Activated CD4-positive, alpha-beta T cell treated with anti-CD3 and anti-CD28 coated beads, Interleukin-2, amount 50 U/mL, for 4 hours (primary cell): ENCODE results near the gene LY6G5B.

Experiments
- DNase-seq, 2 experiments: peaks; one replicate each; pipeline ENCODE4 v3.0.0-alpha.2; 2020

Gene LY6G5B

DNA sequence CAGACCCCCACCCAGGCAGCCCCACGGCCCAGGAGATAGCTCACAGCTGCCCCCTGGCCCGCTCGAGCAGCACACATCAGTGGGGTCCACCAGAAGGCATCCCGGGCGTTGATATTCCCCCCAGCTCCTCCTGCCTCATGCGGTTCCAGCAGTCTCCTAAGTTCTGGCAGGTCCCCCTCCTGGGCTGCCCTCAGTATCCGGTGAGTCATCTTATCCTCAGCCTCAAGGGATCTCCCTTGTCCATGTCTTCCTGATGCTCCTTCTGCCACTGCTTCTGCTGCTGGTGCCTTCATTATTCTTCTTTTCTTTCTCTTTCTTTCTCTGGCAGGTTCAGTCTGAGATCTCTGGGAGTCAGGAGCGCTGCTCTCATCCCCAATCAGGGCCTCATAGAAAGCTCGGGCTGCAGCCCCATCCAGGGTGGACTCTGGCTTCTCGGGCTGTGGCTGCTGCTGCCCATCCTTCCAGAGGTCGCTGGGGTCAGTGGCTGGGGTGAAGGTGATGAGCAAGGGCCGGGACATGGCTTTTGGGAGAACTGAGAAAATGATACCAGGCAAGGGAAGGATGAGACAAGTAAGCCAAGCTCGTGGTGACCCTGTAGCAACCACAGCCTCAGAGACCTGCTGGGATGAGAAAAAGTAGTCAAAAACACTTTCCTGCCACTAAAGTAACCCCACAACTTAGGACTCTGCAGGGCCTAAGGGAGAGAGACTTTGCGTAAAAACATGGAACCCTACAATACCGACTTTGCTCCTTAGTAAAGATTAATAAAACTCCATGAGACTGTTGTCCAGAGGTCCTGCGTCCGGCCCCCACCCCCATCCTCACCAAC lies 5.6 kb upstream of the LY6G5B start:
- no peak for DNase-seq

DNA sequence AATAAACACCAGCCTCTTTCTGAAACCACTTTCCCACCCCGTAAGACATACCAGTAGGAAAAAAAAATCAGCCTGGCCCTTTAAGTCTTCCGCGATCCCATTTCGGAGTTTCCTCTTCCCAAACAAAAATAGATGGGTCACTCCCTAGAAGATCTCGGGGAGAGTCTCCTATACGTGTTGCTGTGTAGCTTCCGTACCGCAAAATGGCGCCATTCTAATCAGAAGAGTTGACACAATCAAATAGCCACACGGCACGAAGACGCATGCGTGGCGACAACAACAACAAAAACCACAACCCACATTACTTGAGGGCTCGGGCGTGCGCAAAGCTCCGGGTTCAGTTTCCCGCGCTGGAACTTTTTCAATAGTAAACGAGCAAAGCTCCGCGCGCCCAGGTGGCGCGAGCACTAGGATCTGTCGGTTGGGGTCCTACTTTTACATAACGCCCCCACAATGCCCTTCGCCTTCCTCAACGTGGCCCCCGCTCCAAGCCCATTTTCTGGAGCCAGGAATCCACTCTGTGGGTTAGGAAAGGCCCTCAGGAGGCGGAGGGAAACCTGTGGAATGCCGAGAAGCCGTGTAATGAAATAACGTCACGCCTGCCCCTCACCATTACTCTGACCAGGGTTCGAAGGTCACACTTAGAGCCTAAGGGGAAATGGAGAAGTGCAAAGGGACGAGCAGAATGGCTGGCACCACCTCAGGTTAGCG lies 4.8 kb upstream of the LY6G5B start, which contains the start of gene GPANK1:
GPANK1 (minus strand) TSS at position 208 of the 711 bp plus-strand sequence. CDS start 519 bp downstream, outside the sequence.
- peak; percentile 85 for DNase-seq

DNA sequence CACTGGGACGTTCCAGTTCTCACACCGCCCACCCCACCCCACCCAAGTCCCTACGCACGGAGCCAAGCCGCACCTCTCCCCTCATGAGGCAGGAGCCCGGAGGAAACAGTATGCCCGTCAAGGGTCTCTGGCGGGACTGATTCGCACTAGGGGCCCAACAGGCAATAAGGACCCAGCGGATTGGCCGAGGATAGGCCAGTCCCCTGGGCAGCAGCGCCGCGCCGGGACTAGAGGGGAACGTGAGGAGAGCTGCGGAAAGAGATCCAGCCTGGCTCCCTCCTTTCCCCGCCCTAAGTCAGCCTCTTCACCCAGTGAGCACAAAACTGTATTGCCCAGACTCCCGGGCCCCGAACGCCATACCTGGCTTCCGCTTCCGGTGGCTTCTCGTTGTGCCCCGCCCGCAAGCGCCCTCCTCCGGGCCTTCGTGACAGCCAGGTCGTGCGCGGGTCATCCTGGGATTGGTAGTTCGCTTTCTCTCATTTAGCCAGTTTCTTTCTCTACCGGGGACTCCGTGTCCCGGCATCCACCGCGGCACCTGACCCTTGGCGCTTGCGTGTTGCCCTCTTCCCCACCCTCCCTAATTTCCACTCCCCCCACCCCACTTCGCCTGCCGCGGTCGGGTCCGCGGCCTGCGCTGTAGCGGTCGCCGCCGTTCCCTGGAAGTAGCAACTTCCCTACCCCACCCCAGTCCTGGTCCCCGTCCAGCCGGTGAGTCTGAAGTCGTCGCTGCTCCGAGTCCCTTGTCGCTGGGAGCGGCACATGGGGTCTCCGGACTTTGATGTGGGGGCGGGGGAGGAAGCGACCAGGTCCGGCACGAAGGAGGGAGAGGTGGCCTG lies 4.1 kb upstream of the LY6G5B start, which contains the start of gene CSNK2B:
CSNK2B (plus strand) TSS at position 580 of the 836 bp plus-strand sequence. CDS start 752 bp downstream, outside the sequence.
- DNase-seq: peak; percentile 98

DNA sequence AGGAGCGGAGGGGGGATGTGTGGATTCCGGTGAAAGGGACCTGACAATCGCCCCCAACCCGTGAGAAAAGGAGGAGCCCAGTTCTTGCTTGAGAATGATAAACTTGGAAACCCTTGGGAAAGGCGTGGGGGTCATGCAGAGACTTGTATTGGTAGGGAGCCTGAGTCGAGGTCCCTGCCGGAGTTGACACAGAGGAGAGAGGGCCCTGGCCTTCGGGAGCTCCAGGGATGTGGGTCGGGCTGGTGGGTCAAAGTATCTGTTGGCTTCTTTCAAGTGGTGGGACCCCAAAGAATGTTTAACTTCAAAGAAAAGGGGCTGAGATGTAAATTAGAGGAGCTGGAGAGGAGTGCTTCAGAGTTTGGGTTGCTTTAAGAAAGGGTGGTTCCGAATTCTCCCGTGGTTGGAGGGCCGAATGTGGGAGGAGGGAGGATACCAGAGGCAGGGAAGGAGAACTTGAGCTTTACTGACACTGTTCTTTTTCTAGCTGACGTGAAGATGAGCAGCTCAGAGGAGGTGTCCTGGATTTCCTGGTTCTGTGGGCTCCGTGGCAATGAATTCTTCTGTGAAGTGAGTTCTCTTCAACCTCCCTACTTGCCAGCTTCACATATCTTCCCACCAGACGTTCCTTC lies 3.3 kb upstream of the LY6G5B start:
- DNase-seq: no peak

DNA sequence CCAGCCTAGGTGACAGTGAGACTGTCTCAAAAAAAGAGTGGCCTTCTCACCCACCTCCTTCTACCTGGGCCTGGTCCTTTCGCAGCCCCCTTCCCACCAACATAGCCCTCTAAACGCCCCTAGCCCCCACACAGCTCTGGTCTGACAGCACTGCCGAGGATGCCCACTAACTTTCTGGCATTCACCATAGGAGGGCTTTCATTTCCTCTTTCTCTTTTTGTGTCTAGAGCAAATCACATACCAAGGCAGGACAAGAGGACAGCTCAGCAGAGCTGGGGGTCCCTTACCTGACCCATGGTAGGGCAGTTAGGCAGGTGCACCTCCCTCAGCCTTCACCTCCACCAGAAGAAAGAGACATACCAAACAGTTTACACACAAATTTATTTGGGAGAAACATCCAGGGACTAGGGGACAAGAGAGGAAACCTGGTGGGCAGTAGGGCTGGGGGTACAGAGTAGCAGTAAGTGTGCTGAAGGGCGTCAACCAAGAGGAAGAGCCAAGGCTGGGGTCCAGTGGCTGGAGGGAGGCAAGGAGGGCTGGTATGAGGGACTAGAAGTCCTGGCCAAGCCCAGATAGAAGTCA lies 6.6 kb downstream of the LY6G5B start:
- no peak for DNase-seq

DNA sequence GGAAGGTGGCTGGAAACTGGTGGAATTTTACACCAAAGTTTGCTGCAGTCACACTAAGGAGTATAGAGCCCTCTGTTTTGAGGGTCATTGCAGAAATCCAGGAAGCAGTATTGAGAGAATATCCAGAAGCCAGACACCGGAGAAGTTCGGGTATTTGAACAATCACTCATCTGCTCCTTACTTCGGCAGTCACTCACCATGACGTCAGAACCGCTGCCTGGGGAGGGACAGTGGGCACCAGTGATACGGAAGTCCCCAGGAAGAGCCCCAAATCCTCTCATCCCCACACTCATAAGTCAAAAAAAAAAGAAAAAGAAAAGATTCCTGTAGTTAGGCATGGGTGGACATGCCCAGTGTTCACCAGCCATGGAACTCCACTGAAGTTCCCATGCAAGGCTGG lies 7.1 kb downstream of the LY6G5B start:
- DNase-seq: no peak

DNA sequence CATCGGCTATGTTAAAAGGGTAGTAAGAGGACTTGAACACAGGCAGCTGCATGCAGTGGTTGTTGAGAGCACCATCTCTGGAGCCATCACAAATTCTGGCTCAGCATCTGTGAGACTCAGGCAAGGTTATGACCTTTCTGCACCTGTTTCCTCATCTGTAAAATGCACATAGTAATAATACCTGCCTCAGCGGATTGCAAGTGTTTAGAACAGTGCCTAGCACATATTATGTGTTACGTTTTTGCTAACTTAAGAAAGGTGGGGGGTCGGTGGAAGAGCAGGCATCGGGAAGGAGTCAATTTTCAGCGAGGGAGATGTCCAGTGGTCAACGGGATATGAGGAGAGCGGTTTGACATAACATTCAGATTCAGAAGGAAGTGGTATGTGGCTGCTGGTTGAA lies 8.2 kb downstream of the LY6G5B start:
- no peak for DNase-seq

DNA sequence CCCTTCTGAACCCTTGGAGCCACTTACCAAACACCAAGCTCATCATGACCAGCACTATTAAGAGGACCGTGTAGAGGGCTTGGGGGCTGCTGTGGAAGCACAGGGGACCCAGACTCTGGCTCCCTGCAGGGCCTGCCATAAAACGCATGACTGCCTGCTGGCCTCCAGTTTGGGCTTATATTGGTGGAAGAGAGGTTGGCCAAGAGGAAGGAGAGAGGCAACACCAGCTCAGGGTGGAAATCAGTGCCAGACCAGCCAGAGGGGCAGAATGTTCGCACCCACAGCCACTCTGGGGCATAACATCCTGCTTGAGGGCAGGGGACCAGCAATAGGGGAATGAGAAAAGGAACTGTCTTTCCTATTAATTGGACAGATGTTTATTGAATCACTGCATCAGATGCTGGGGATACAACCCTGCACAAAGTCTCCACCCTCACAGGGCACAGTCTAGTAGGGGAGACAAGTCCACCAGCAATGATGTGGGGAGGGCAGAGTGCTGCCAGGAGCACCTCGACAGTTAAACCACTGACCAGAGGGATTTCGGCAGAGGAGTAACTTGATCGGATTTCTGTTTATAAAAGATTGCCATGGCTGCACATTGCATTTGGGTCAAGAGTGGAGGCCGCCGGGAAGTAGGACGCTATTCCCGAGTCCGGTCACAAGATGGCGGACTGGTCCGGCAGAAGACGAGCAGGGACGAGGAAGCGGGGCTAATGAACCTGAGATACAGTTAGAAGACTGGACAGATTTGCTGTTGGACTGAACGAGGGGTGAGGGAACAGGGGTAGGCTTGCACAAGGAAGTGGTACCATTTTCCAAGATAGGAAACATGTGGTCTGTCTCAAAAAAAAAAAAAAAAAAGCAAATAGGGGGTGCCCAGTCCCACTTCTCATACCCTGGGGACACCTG lies 10.7 kb downstream of the LY6G5B start, which contains the start of gene LY6G5C:
LY6G5C (minus strand) TSS at position 842 of the 909 bp plus-strand sequence; CDS start at position 148, 694 bp downstream.
- peak; percentile 41 to 53 for DNase-seq

DNA sequence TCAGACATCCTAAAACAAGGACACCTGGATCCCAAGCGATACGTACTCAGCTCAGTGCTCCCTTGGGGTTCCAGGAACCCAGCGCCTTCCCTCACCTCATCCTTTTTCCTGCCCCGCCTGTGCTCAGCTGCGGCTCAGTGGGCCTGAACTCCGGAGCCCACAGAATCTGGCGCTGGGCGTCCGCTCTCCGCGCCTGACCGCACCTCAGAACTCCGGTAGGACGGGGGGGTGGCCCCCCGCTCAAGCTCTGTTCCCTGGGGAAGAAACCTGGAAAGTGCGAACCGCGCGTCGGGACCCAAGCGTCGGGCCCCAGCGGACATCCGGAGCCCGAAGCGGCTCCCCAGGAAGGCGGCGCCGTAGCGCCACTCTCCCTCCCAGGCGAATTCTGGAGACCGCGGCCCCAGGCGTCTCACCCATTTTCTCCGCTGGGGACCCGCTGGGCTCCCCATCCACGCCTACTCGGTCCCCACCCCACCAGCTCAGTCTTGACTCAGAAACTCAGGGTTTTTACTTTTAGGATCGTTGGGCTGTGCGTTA lies 11.4 kb downstream of the LY6G5B start:
- DNase-seq: peak; percentile 23 to 32

DNA sequence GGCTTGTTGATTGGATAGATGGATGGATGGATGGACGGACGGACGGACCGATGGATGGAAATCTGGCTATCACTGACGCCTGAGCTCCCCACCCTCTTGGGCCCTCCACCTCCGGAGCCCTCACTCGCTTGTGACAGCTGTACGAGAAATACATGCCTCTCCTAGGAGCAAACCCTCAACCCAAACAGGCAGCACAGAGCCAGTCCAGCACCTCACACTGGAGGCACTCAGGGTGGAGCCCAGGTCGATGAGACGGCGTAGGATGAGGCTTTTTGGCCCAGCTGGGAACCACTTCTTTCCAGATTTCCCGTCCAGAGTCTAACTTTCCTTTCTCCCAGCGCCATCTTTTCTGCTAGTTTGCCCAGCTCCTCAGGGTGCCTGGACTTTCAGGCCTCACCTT lies 13.8 kb downstream of the LY6G5B start:
- no peak for DNase-seq

DNA sequence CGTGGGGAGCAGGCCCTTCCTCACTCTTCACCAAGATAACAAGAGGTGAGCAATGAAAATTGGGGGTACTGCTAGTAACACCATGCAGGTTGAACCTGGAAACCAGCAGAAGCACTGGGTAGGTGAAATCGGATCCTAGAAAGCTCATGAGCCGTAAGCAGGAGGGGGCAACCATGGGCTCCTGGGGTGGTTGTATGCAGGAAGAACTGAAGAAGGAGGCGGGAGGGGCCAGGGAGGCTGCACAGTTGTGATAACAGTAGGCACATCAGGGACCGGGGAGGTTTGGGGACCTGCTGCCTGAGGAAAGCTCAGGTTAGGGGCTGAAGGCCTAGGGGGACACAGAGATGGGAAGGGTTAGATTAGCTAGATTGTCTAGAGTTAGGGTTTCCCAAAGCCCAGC lies 16.7 kb downstream of the LY6G5B start:
- no peak for DNase-seq

DNA sequence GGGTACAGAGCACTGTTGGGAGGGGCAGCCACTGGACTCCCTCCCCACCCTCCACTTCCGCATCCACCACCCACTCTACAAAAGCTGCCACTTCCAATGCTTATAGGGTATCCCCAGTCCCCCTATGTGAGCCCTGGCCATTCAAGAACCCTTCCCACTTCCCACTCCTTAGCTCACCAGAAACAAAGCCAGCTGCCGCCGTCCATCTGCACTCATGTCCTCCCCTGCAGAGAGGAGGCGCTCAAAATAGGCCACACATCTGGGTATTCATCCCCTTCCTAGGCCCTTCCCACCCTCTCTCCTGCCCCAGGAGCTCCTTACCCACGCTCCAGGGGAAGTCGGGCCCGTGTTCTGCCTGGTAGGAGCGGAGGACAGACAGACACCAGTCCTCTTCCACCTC lies 17.5 kb downstream of the LY6G5B start:
- no peak for DNase-seq

DNA sequence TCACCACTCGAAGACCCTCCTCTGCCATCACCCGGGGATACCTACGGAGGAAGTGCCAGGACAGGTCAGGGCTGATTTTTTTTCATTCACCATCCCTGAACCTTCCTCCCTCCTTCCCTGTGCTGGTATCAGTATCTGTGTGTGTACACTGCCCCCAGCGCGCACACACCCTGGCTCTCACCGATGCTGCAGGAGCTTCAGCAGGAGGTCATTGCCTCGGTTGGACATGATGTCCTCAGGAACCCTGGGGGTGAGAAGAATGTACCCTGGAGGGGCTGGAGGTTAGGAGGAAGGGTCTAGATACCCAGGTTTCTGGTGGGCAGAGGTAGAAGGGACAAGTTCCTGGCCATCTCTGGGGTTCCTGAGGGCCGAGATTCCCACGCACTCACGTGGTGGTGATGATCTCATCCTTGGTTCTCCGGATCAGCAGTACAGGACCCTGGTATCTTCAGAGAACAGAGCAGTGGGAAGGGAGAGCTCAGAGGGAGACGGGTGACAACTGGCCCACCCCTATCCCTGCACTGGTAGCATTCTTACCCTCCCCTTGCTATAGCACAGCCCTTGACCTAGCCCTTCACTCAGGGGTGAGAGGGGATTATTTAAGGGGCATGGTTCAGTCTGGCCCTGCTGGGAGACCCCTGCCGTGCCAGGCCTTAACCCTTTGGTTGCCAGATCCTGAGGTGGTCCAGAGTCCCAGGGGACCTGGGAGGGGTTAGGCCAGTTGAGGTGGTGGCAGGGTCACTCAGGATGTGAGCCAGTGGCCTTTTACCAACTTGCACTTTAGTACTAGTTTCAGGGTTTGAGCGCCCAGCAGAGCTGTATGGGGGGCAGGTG lies 18.3 kb downstream of the LY6G5B start:
- DNase-seq: no peak

DNA sequence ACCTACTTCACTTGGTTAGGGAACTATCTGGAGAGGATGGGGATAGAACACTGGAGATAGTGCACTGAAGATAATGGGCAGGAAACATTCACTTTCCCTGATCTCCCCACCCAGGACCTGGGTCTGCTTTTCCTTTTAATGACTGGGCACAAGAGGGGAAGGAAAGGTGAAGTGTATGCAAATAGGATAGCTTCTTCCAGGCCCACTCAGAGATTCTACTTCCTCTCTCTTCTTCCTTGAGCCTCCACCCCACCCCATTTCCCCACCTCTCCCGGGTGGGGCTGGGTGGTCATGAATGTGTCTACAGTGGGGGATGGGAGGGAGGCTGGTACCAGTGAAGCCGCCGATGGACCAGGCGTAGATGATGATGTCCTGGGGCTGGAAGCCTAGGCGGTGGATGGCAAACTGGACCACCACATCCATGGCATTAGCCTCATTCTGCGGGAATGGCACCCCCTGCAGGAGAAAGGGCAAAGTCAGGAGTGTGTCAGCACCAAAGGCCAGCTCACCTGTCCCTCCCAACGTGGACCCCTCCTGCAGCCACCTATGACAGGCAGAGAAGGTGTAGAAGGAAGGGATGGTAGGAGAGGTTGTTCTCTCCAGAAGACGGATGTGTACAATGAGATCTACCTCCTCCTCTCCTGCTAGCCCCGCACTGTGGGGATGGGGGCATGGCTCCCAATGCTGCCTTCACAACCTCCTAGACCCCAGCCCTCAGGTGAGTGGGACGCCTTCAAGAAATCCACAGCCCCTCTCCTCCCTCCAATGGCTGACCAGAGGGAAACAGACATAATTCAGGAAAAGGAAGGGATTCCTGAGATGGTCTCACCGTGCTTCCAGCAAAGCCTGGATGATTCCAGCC lies 19.7 kb downstream of the LY6G5B start:
- no peak for DNase-seq

DNA sequence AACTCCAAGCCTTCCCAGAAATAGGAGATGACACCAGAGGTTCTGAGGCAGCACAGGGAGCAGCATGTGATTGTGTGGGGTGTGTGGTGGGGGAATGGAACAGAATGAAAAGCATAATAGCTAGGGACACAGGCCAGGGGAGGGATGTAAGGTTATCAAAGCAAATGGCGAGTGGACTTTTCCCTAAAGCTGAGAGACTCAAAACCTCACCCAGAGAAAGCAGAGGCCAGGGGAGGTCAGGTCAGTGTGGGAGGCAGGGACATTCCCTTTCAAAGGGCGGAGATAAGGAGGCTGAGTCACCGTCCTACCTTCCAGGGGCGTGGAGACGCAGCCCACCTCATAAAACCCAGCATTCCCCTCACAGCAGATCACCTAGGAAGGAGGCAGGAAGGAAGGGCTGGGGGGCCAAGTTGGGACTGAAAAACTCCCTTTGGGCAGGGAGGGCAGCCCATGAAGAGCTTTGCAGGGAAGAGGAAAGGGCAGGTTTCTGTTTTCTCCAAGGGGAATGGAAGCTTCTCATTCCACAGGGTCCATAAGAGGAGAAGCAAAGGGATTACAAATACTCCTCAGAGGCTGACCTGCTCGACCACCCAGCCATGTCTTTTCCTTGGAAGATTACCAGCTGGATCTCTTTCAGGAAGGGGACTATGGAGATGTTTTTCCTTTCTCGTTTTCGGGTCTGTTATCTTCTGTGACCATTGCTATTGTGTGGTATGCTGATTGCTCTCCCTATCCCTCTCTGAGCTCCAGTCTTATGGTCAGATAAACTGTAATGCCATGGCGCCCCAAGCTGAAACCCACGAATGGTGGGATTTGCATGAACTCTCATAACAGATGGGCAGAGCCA lies 20.7 kb downstream of the LY6G5B start:
- DNase-seq: no peak

DNA sequence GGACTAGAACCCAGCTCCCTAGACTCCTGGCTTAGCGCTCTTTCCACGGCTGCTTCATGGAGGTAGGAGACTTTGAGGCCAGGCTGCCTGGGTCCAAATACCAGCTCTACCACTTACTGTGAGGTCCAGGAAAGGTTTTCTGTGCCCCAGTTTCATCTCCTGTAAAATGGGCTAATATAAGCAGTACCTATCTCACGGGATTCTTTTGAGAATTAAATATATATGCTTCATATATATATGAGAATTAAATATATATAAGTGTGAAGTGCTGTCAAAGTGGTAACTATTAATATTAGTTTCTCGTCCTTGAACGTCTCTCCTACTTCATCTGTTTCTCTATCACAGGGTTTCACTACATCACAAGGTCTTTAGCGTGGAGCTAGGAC lies 21.3 kb downstream of the LY6G5B start:
- DNase-seq: no peak

DNA sequence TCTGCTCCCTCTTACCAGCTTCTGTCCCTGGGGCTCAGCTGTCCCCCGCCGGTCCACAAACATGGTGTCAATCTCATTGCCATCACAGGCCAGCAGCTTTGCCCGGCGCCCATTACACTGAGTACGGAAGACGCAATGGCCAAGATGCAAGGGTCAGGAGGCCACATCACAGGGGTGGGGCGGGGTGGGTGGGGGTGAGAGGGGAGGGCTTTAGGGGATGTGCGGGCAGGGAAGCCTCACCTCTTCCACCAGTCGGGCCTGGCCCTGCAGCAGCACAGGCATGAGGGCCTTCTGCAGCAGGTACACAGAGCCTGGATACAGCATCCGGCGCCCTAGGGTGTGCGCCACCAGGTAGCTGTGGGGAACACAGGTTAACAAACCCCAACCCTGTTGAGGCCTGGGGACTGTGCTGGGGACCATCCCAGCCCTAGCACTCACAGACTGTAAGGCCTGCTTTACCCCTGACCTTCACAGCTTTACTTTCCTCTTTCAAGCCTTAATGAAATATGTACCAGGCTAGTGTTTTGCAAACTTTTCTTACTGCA lies 21.9 kb downstream of the LY6G5B start:
- DNase-seq: no peak
